Measurements from ENCODE around the gene WDR33. TPM values are rescaled to one million over a fixed set of nuclear protein-coding genes. Genes with fewer than 3 reads are reported as not detected.

Gene WDR33
- total RNA-seq, 6 donors from 2014 or later = 33.7 to 76.3 (median 47.5) TPM

DNA sequence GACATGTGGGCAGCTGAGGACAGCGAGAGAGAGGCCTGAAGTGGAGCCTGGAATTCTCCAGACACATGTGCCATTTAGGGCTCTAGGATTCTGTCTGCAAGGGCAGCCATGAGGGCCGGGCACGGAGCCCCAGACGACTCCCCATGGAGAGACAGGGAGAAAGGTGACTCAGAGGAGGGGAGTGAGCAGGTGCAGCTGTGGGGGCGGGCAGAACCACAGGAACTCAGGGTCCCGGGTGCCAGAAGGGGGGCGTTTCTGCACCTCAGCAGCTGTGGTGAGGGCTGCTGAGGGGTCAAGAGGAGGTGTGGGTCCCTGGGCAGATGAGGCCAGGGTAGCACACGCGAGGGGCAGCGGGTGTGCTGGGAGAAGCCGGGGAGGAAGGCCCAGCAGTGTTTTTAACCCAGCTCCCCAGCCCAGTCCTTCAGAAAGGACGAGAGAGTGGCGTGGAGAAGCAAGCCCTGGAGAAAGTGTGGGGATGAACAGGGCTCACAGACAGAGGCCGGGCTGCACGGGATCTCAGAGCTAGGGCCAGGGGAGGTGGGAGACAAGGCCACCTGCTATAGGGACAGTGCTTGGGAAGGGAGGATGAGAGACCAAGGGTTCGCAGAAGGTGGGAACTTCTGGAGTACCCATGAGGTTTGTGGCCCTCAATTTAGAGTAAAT lies 157.4 kb downstream of the WDR33 start:
- no peak overlapping the region for H3K4me3 ChIP-seq
- WGBS, 2 donors = 86 to 89% methylated on average over 13 to 15 of the region's 16 CpGs
- peaks cover 0 to 65% (median 14%) of the 10 kb centered on the region in 4 donors for H3K36me3 ChIP-seq
- DNase-seq = peak in 1 of 2 donors; percentile 53
- peaks cover 35 to 58% (median 52%) of the 10 kb centered on the region in 4 donors for H3K4me1 ChIP-seq
- ATAC-seq (ENCODE audit: low FRiP score in 2 of 2) = no peak
- TF ChIP-seq CTCF (IDR thresholded peaks at IDR 0.05) (no peak), POLR2A (IDR thresholded peaks at IDR 0.05) (no peak), POLR2AphosphoS5 (IDR thresholded peaks at IDR 0.05) (no peak), EP300 (IDR thresholded peaks at IDR 0.05) (no peak)
- no peaks in the 10 kb centered on the region for H3K9me3 ChIP-seq
- peak overlapping the region; percentile 0 to 84 (median 72) for H3K27ac ChIP-seq
- H3K27me3 ChIP-seq = no peaks in the 10 kb centered on the region

DNA sequence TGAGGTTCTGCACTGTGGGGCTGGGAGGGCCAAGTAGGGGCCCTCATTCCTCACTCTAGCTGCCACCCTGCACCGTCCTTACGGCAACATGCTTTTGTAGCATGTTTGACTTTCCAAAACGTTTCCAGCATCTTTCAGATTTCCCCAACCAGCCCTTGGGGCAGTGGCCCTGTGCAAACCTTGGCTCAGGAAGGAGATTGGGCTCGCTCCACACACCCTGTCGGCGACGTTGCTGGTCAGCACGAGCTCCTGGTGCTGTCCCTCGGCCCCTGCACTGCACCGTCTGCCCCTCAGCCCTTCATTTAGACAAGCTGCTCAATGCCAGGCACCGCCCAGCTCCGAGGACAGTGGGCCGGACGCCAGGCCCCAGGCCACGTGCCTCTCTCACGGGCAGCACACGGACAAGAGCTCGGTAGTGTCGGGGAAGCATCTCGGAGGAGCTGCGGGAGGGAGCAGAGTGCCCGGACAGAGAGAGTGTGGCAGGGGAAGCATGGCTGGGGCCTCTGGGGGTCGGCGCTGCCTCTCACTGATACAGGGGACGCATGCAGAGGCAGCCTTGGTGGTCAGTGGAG lies 158.1 kb downstream of the WDR33 start:
- H3K27ac ChIP-seq = peak overlapping the region; percentile 0 to 84 (median 72)
- no peak overlapping the region for H3K4me3 ChIP-seq
- TF ChIP-seq EP300 (IDR thresholded peaks at IDR 0.05) = no peak
- no peak for TF ChIP-seq CTCF (IDR thresholded peaks at IDR 0.05)
- no peak for TF ChIP-seq POLR2AphosphoS5 (IDR thresholded peaks at IDR 0.05)
- TF ChIP-seq POLR2A (IDR thresholded peaks at IDR 0.05) = no peak
- WGBS, 2 donors = 79 to 82% methylated on average over 21 to 25 of the region's 25 CpGs
- H3K27me3 ChIP-seq = no peaks in the 10 kb centered on the region
- DNase-seq (peak in 1 of 2 donors; percentile 57), ATAC-seq (ENCODE audit: low FRiP score in 2 of 2) (no peak)
- peaks cover 0 to 63% (median 14%) of the 10 kb centered on the region in 4 donors for H3K36me3 ChIP-seq
- peaks cover 35 to 56% (median 52%) of the 10 kb centered on the region in 4 donors for H3K4me1 ChIP-seq
- H3K9me3 ChIP-seq = no peaks in the 10 kb centered on the region

- no peaks in the 10 kb centered on the region for H3K27me3 ChIP-seq
- peaks cover 35 to 57% (median 51%) of the 10 kb centered on the region in 4 donors for H3K4me1 ChIP-seq
- peaks cover 0 to 55% (median 12%) of the 10 kb centered on the region in 4 donors for H3K36me3 ChIP-seq
- WGBS, 2 donors = 71 to 79% methylated on average over 8 to 14 of the region's 14 CpGs
- no peaks in the 10 kb centered on the region for H3K9me3 ChIP-seq
- H3K27ac ChIP-seq = peak overlapping the region in 3 of 4 donors; percentile 67 to 84 (median 76)
- TF ChIP-seq POLR2A (IDR thresholded peaks at IDR 0.05) = no peak
- no peak for TF ChIP-seq CTCF (IDR thresholded peaks at IDR 0.05)
- no peak for TF ChIP-seq EP300 (IDR thresholded peaks at IDR 0.05)
- no peak for TF ChIP-seq POLR2AphosphoS5 (IDR thresholded peaks at IDR 0.05)
- H3K4me3 ChIP-seq = no peak overlapping the region
- ATAC-seq (ENCODE audit: low FRiP score in 2 of 2) (peak in 1 of 2 donors; percentile 16), DNase-seq (no peak)
These were observed 158.9 kb downstream of the WDR33 start for GRCh38 chr2:127651971-127652550.

DNA sequence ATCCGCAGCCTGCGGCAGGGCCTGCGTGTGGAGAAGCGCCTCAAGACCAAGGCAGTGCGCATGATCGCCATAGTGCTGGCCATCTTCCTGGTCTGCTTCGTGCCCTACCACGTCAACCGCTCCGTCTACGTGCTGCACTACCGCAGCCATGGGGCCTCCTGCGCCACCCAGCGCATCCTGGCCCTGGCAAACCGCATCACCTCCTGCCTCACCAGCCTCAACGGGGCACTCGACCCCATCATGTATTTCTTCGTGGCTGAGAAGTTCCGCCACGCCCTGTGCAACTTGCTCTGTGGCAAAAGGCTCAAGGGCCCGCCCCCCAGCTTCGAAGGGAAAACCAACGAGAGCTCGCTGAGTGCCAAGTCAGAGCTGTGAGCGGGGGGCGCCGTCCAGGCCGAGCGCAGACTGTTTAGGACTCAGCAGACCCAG lies 159.6 kb downstream of the WDR33 start:
- Histone ChIP-seq H3K4me3 (no peak overlapping the region), H3K36me3 (peaks cover 0 to 48% (median 10%) of the 10 kb centered on the region in 4 donors), H3K27ac (peak overlapping the region in 2 of 4 donors; percentile 67 to 84), H3K27me3 (no peaks in the 10 kb centered on the region), H3K9me3 (no peaks in the 10 kb centered on the region), H3K4me1 (peaks cover 38 to 57% (median 51%) of the 10 kb centered on the region in 4 donors)
- ATAC-seq (ENCODE audit: low FRiP score in 2 of 2) = no peak
- DNase-seq = peak in 1 of 2 donors; percentile 77
- no peak for TF ChIP-seq POLR2AphosphoS5 (IDR thresholded peaks at IDR 0.05)
- TF ChIP-seq POLR2A (IDR thresholded peaks at IDR 0.05) = no peak
- TF ChIP-seq EP300 (IDR thresholded peaks at IDR 0.05) = no peak
- no peak for TF ChIP-seq CTCF (IDR thresholded peaks at IDR 0.05)
- WGBS, 2 donors = 92 to 97% methylated on average over 10 to 29 of the region's 29 CpGs

Small RNA genes lying within 50 kb of the gene (small RNA-seq; reads per million reads assigned to genes)
- 0 reads per million in 4 donors for gene RF00017
- gene RF00019 = 0 reads per million in 4 donors
- gene RNU6-395P = 0 reads per million in 4 donors
- gene RNY4P7 = 0 to 2.9 (median 0.49) reads per million in 4 donors

Other genes with a start within 250 kb of the WDR33 start
- gene GPR17, start 165.0 kb downstream of the WDR33 start, total RNA-seq = under 1 TPM in 3 of 6 donors, not detected in 3; 0.17 to 0.46 (median 0.24) TPM
- 100 to 1,000 TPM in 4 of 6 donors, 10 to 100 TPM in 2; 33.6 to 169 (median 109) TPM for gene LIMS2, start 135.6 kb downstream of the WDR33 start, total RNA-seq
- gene SFT2D3, start 109.7 kb downstream of the WDR33 start, total RNA-seq = 10 to 100 TPM in 2 of 6 donors, 1 to 10 TPM in 4; 6.4 to 13.1 (median 9.1) TPM
- gene POLR2D, start 47.0 kb upstream of the WDR33 start, total RNA-seq = 10 to 100 TPM; 11.8 to 22.1 (median 16.7) TPM
- 10 to 100 TPM; 11.5 to 17.8 (median 14.3) TPM for gene AMMECR1L, start 74.8 kb upstream of the WDR33 start, total RNA-seq
- 10 to 100 TPM in 4 of 6 donors, 1 to 10 TPM in 2; 9.8 to 20.7 (median 17.2) TPM for gene SAP130, start 216.9 kb upstream of the WDR33 start, total RNA-seq